Stimulated activated CD4-positive, alpha-beta T cell treated with anti-CD3 and anti-CD28 coated beads, Interleukin-2, amount 100 ng/mL, for 24 hours (primary cell): ENCODE data around the gene PTK6.
"Not testable (repeated sequence)": the region's sequence is repeated elsewhere in the genome, so short reads cannot be mapped to it uniquely, and the experiment has no call there.

Experiments
- DNase-seq, 2 donors: peaks; one replicate each; pipeline ENCODE4 v3.0.0-alpha.2; 2020

Gene PTK6

DNA sequence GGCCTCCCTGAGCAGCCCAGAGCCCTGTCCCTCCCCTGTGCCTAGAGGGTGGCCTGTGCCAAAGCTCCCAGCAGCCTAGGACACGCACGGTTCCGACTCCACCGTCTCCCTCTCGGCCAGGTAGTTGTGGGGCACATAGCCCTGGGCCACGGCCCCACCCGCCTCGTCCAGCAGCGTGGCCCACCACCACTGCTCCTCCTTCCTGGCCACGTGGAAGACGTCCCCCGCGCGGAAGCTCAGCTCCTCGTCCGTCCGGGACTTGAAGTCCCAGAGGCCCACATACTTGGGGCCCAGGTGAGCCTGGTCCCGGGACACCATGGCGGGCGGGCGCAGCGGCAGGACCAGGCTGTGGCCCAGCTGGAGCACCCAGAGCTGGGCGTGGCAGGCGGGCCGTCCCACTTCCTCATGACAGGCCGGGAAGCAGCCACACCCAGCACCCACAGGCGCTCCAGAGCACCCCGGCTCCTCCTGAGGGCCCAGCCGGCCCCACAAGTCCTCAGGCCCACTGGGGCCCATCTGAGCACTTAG, at the start of gene PTK6:
Gene PTK6, minus strand, starts transcription at position 380 of the 528 bp plus-strand sequence. Its CDS starts 62 bp downstream, at position 318.
- peak in 1 of 2 donors; percentile 55 for DNase-seq

DNA sequence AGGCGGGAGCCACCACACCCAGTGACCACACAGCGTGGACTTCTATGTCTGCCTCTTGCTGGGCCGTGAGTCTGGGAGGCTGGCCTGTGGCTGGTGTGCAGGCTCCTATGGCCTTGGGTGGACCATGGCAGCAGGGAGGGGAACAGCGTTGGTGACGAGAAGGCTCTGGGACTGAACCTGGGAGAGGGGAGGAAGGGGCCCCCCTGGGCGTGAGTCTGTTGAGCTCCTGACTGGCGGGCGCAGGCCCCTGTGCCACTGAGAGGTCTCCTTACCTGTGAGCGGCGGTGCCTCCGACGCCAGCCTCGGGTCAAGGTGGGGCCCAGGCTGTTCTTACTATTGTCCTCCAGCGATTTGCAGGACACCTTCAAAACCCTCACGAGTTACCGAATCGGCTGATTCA, 49.6 kb upstream of the PTK6 start:
- no peak for DNase-seq

DNA sequence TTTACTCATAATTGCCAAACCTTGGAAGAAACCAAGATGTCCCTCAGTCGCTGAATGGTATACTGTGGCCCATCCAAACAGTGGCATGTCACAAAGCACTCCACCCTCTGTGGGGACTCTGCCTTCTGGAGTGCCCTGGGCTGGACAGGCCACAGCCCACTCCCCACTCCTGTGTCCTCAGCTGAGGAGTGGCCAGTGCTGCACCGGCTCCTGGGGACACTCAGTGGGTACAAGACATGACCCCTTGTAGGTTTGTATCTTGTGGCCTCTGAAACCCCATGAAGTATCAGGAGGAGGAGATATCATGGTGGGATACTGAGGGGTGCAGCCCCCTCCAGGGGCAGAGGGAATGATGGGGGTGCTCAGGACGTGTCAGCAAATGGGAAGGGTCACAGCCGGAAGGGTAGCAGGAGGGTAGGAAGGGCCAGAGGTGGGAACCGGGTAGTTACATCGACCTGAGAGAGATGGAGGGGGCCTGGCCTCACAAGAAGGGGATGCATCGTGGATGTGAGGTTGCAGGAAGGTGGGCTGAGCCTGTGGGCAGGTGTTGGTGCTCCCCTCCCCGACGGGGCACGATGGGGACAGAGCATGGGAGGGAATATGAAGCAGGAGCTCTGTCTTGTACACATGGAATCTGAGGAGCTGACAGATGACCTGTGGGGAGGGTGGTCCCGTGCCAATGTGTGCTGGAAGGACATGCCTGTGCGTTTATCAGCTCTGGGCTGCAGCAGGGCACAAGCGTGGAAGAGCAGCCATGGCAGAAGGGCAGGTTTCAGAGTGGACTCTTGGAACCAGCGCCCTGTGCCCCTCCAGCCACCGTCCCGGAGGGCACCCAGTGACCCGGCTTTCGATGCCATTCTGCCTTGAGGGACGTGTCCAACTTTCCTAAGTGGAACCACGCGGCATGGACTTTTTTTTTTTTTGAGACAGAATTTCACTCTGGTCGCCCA, 48.7 kb upstream of the PTK6 start:
- no peak for DNase-seq

DNA sequence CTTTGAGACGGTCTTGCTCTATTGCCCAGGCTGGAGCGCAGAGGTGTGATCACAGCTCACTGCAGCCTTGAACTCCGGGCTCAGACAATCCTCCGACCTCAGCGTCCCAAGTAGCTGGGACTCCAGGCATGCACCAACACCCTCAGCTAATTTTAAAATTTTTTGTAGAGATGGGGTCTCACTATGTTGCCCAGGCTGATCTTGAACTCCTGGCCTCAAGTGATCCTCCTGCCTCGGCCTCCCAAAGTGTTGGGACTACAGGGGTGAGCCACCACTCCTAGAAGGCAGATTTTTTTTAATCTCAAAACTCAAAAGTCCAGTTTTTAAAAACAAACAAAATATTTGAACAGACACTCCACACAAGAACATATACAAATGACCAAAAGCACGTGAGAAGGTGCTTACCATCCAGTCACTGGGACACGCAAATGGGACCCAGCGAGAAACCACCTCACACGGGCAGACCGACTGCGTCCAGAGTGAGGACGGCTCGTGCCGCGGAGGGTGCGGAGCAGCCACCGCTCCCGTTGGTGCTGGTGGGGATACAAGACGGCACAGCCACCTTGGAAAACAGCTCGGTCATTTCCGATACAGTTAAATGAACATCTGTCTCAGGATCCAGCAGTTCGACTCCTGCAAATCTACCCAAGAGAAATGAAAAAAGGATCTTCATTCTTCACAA, 45.3 kb upstream of the PTK6 start:
- DNase-seq, result no peak

DNA sequence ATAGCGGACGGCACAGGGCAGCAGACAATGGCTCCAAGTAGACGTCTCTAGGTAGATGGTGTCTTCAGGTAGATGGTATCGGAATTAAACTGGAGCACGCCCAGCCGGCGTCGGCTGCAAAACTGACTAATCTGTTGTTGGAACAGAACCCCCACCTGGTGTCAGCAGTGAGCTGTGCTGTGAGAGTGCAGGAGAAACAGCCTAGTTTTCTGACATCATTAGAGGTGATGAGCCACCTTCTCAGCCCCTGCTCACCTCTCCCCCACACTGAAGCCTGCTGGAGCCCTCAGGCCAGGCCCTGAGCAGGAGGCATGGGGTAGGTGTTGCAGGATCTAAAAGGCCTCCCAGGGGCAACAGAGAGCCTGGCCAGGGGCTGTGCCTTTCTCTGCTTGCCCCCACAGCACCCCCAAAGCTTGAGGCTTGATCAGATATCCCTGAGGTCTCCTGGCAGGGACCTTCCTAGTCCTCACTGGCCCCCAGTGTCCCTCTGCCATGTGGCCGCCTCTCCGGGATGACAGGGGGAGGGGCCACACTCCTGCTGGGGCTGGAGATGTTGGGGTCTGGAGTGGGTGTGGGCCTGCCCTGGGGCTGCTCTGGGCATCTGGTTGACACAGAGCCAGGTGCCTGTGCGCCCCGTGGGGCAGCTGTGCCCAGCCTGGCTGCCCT, 43.8 kb upstream of the PTK6 start:
- peak; percentile 68 to 72 for DNase-seq

DNA sequence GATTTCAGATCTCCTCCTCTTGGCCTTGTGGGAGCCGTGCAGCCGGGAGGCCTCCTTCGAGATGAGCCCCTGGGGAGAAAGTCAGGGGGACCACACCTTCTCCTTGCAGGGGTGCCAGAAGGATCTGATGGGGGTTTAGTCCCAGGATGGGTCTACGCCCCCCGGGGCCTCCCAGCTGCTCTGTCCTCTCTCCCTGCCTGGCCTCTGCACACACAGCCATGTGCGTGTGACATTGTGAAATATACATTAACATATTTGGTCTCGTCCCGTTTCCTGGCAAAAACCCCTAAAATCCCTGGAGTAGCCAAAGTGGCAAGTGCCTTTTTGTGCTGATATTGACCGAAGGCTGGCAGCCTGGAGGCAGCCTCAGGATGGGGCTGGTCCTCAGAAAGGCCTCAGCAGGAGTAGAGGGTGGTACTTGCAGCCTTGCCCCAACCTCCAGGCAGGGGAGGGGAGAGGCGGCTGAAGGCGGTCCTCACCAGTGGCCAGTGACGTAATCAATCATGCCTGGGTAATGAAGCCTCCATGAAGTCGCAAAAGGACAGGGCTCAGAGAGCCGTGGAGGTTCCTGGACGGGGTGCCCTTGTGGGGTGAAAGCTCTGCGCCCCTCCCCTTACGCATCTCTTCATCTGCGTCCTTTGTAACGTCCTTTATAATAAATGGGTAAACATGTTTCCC, 42.0 kb upstream of the PTK6 start:
- DNase-seq, result no peak

DNA sequence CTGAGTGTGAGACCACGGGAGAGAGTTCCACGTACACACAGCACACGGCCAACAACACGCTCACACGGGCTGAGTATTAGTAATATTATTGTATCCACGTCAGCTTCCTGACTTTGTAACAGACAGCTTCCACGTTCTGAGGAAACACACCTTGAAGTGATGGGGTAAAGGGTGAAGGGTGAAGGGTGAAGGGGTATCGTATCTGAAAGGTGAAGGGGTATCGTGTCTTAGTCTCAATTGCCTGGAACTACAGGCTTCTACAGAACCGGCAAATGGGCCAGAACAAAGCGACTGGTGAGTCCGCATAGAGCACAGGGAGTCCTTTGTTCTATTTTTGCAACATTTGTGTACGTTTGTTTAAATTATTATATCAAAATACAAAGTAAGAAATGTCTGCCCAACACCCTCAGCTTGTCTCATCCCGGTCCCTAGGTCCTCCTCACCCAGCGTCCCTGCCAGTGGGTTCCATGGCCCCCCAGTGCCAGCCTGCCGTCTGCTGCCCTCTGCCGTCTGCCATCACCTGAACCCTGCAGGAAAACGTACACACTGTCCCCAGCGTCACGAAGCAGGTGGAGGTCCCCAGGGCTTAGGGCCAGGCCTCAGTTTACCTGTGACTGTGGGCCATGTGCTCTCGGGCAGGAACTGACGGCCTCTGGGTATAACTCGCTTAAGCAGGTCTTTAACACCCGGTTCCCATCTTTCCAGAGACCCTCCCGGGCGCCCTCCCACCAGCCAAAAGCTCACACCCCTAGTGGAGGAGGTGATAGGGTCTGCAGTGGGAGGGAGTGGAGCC, 41.2 kb upstream of the PTK6 start:
- no peak for DNase-seq

DNA sequence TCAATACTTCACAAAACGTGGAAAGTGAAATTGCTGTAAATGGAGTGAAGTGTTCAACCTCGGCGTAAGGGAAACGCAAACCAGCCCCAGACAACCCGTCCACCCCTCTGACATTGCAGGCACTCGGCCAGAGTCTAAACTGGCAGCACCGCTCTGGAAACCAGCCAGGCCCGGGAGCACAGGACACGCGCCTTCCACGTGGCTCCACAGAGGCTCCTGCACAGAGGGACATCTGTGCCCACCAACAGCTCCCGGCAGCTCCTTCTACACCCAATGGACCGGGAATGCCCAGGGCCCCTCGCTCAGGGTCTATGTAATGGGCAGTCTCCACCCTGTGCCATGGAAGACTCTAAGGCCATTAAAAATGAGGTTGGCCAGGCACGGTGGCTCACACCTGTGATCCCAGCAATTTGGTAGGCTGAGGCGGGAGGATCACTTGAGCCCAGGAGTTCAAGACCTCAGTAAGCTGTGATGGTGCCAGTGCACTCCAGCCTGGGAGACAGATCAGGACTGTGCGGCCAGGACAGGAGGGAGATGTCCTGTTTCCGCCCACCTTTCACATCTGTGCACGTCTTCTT, 40.2 kb upstream of the PTK6 start:
- no peak for DNase-seq

DNA sequence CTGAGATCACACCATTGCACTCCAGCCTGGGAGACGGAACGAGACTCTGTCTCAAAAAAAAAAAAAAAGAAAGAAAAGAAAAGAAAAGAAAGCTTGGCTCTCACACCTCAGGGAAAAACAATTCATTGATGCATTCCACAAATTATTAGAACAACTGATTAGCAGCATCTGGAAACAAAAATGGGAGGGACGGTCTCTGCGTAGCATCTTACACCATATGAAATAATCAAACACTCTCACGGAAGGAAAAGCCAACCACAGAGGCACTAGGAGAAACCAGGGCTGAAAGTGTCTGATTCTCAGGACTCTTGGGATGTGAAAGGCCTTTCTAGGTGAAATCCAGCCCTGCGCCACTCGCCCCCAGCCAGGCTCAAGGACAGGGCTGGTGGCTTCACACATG, 39.1 kb upstream of the PTK6 start:
- no peak for DNase-seq

DNA sequence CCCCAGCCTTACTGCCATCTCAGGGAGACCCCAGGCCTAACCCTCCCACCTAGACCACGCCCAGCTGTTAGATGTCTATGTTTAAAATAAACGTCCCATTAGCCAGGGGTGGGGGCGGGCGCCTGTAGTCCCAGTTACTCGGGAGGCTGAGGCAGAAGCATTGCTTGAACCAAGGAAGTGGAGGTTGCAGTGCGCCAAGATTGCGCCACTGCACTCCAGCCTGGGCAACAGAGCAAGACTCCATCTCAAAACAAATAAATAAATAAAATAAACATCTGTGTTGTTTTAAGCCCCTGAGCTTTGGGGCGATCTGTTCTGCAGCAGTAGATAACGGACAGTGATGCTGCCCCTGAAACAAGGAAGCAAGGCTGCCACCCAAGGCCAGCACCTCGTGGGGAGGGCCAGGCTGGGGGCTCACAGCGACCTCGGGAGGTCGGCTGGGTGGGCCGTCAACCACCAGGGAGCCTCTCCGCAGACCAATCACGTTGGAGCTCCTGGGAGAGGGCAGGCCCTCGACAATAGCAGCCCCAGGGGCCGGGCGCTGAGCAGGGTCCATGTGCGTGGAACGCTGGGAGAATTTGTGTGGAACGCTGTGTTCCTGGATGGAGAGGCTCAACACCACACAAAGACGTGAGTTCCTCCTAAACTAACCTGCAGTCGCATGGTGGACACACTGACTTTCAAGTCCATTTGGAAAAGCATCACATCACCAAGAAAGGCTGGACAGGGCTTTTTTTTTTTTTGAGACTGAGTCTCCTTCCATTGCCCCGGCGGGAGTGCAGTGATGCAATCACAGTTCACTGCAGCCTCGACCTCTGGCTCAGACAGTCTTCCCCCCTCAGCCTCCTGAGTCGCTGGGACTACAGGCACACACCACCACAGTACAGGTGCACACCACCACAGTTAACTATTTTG, 37.9 kb upstream of the PTK6 start:
- DNase-seq, result no peak

DNA sequence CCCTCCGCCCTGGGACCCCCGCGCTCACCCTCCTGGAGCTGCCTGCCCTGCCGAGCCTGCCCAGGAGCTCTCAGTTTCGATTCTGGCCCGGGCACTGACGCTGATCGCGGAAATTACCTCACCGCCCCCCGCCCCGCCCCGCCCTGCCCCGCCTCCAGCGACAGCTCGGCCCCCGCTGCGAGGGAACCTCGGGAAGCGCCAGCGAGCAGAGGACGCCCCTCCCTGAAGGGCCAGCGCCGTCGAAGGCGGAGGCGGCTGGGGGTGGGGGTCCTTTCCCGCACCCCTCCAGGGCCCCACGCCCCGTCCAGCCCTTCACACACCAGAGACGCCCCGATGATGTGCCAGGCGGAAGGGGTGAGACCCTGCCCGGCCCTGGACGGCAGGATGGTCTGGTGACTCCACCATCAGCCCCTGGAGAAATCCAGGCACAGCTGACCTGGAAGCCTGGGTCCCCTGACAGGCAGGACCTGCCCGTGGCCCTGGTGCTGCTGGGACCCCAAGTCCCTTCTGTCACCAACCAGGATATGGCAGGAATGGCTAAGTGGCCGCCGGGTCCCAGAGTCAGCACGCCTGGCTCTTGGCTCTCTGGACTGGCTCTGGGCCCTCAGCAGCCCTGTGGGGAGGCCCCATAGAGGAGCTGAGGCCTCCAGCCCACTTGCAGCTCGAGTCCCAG, 37.1 kb upstream of the PTK6 start, which contains the start of gene HELZ2:
Gene HELZ2, minus strand, starts transcription at position 84 of the 673 bp plus-strand sequence. CDS start 1,854 bp downstream, outside the sequence.
- peak; percentile 52 to 54 for DNase-seq

DNA sequence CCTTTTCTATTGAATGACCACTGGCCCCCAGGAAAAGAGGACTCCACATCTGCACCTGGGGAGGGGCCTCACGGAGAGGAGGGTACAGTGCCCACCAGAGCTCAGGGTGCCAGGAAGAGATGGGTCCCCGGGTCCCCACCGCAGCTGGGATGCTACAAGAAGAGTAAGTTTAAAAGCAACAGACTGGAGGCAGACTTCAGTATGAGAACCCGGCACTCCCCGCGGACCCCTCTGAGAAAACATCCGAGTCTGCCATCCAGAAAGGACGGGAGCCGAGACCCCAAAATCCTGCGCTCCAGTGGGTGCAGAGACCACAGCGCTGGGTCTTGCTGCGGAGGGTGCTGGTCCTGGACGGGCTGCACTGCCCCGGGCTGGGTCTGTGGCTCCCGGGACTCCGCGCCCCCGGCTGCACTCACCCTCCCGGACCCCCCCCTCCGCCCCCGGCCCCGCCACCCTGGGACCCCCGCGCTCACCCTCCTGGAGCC, 36.5 kb upstream of the PTK6 start:
- DNase-seq, result no peak

DNA sequence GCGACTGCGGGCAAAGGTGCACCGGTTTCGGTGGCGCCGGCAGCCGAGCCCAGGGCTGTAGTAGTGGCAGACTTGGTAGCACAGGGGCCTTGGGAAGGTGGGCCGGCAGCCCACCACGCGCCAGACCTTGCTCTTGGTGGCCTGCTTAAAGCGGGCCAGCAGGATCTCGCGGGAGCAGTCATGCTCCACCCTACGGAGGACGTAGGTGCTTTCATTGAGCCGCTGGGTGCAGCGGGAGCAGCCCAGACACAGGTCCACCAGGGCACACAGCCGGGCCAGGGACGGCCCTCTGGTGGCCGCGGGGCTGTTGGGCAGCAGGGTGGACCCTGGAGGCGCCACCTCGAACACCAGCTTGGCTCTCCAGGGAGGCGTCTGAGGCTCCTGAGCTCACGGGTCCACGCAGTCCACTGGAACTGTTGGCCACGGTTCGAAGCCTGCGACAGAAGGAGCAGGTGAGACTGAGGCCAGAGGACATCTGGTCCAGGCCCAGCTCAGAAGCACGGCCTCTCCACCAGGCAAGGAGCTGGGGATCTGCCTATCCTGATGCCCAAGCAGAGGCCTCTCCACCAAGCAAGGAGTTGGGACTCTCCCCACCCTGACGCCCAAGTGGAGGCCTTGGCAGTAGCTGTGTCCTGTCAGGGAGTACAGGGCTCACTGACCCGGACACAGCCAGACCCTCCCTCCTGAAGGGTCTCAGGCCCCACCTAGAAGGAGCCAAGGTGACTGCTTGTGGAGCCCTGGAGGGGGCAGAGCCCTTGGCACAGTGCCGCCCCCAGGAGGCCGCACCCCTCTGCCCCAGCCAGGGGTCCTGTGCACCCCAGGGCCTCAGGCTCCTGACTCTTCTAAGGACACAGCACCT, 35.8 kb upstream of the PTK6 start:
- DNase-seq, result no peak

DNA sequence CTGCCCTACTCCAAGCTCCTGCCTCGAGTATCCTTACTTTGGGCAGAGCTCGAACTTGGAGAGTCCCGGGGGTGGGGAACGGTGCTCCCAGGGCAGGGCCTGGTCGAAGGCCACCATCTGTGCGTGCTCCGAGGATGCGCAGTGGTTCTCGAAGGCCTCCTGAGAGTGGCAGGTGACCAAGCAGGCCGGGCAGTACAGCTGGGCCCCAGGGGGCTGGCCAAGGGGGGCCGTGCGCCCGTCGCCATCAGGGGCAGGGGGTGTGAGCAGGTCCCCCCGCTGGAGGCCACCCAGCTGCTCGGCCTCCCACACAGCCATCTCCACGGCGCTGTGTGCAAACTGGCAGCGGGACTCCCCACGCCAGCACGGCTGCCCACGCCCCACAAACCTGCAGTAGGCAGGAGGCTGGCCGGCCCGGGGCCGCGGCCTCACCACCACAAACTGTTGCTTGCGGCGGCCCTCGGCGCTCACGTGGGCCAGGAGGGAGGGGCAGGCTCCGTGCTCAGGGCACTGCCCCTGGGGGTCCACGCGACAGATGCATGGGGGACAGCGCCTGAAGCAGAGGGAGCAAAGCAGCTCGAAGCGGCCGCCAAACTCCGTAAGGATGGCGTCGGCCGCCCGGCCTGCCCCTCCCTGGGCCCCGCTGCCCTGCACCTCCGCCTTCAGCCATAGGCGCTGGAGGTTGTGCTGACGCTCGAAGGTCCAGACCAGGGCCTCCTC, 35.1 kb upstream of the PTK6 start:
- no peak for DNase-seq

DNA sequence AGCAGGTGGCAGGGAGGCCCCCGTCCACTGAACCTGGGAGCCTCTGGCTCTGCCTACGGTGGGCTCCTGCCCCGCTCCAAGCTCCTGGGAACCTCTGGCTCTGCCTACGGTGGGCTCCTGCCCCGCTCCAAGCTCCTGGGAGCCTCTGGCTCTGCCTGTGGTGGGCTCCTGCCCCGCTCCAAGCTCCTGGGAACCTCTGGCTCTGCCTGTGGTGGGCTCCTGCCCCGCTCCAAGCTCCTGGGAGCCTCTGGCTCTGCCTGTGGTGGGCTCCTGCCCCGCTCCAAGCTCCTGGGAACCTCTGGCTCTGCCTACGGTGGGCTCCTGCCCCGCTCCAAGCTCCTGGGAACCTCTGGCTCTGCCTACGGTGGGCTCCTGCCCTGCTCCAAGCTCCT, 33.9 kb upstream of the PTK6 start:
- DNase-seq, result not testable (repeated sequence)

DNA sequence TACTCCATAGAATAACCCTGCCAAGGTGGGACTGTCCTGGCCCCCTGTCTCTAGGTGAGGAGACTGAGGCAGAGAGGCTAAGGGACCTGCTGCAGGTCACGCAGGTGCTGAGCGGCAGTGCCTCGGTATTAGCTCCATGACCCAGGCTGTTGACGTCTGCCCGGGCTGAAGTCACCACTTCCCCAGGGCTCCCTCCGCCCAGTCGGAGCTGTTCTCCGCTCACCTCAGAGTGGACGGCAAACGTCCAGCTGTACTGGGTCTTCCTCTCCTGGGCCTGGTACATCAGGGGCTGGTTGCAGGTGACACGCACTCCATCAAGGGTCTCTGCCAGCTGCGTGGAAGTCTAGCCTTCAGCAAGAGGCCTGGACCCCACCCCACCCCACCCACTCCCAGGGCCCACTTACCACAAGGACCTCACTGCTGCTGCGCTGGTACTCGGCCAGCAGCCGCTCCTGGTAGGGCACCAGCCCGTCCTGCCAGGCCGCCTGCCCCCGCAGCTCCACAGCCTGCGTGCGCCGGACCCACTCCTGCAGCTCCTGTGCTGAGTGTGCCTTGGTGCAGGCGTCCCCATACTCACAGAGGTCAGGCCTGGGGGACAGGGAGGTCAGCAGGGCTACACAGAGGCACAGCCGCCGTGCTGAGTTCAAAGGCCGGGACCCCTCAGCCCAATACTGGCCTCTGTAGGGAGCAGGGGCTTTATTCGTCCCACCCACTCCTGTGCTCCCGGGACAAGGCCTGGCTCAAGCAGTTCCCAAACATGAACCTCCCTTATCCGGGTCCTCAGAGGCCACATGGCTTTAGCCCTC, 33.3 kb upstream of the PTK6 start:
- DNase-seq, result no peak
